GM23338 (cell line): ENCODE measurements around the gene PTPRN2. TPM values are rescaled to one million over a fixed set of nuclear protein-coding genes. Genes with fewer than 3 reads are reported as not detected.

Experiments
- ATAC-seq: fragments of 200-7000 bp; cut with Tn5 transposase; 3 replicates; pipeline ENCODE4 v1.9.1; 2020
- DNase-seq: peaks from one replicate; pipeline ENCODE4 v3.0.0-alpha.2; 2015; ENCODE audit warnings: low spot score
- H2AFZ ChIP-seq: fragments of 200-600 bp; sonication (generic); 2 replicates; pipeline ENCODE4 v1.8.0; 2016; ENCODE audit warnings: antibody characterized with exemption, mild to moderate bottlenecking, moderate library complexity
- H3F3A ChIP-seq: fragments of 200-600 bp; sonication (generic); replicated peaks from 2 replicates; pipeline ENCODE4 v1.8.0; 2017; ENCODE audit warnings: antibody characterized with exemption, mixed run types, low read depth
- H3K27ac ChIP-seq: fragments of 200-600 bp; sonication (generic); 2 replicates; pipeline ENCODE4 v1.6.1; 2016; ENCODE audit warnings: low read depth
- H3K27me3 ChIP-seq: fragments of 200-600 bp; sonication (generic); 2 replicates; pipeline ENCODE4 v1.8.0; 2016; ENCODE audit warnings: mild to moderate bottlenecking, mixed run types, moderate library complexity; ENCODE audit not compliant: insufficient read depth
- H3K36me3 ChIP-seq: fragments of 200-600 bp; sonication (generic); 2 replicates; pipeline ENCODE4 v1.8.0; 2016; ENCODE audit warnings: mild to moderate bottlenecking; ENCODE audit not compliant: insufficient read depth
- H3K4me1 ChIP-seq: fragments of 200-600 bp; sonication (generic); 2 replicates; pipeline ENCODE4 v1.8.0; 2016; ENCODE audit warnings: mild to moderate bottlenecking, moderate library complexity; ENCODE audit not compliant: insufficient read depth
- H3K4me2 ChIP-seq: fragments of 200-600 bp; sonication (generic); 2 replicates; pipeline ENCODE4 v1.7.1; 2017; ENCODE audit warnings: mixed run types
- H3K4me3 ChIP-seq: fragments of 200-600 bp; sonication (generic); 2 replicates; pipeline ENCODE4 v1.6.1; 2016; ENCODE audit warnings: mixed run types
- H3K79me2 ChIP-seq: fragments of 200-600 bp; sonication (generic); replicated peaks from 2 replicates; pipeline ENCODE4 v1.8.0; 2017; ENCODE audit warnings: mild to moderate bottlenecking; ENCODE audit not compliant: insufficient read depth
- H3K9me2 ChIP-seq: fragments of 200-600 bp; sonication (generic); 2 replicates; pipeline ENCODE4 v1.8.0; 2017; ENCODE audit not compliant: insufficient read depth
- H4K20me1 ChIP-seq: fragments of 200-600 bp; sonication (generic); replicated peaks from 2 replicates; pipeline ENCODE4 v1.8.0; 2017; ENCODE audit warnings: mild to moderate bottlenecking; ENCODE audit not compliant: insufficient read depth
- H3K27ac Mint-ChIP-seq: 2 replicates; pipeline ENCODE4 v1.8.0; 2020; ENCODE audit warnings: inconsistent platforms, mild to moderate bottlenecking, moderate library complexity, mixed read lengths
- H3K27me3 Mint-ChIP-seq: 3 replicates; pipeline ENCODE4 v1.8.0; 2022; ENCODE audit warnings: low read depth, mild to moderate bottlenecking, moderate library complexity, mixed read lengths, inconsistent platforms; ENCODE audit not compliant: insufficient read depth, poor library complexity
- H3K36me3 Mint-ChIP-seq: 3 replicates; pipeline ENCODE4 v1.8.0; 2021; ENCODE audit warnings: low read depth, mild to moderate bottlenecking, inconsistent platforms, moderate library complexity, mixed read lengths
- H3K4me1 Mint-ChIP-seq: 3 replicates; pipeline ENCODE4 v1.8.0; 2020; ENCODE audit warnings: mild to moderate bottlenecking, inconsistent platforms, mixed read lengths
- H3K4me3 Mint-ChIP-seq: 3 replicates; pipeline ENCODE4 v1.8.0; 2021; ENCODE audit warnings: moderate library complexity, mild to moderate bottlenecking, inconsistent platforms, mixed read lengths
- H3K9me3 Mint-ChIP-seq: 3 replicates; pipeline ENCODE4 v1.8.0; 2020; ENCODE audit warnings: moderate library complexity, mild to moderate bottlenecking, inconsistent platforms, mixed read lengths
- CREB1 ChIP-seq: fragments of 250-450 bp; sonication (Bioruptor Pico); IDR thresholded peaks from 2 replicates; pipeline ENCODE4 v1.5.0; 2020; ENCODE audit warnings: low read depth, mild to moderate bottlenecking, moderate library complexity
- EZH2 ChIP-seq: fragments of 200-600 bp; sonication (generic); IDR thresholded peaks from one replicate; pipeline ENCODE4 v1.8.0; 2017; ENCODE audit warnings: antibody characterized with exemption, mild to moderate bottlenecking, low read depth; ENCODE audit not compliant: unreplicated experiment
- EZH2phosphoT487 ChIP-seq: fragments of 200-600 bp; sonication (generic); IDR thresholded peaks from one replicate; pipeline ENCODE4 v1.8.1; 2018; ENCODE audit warnings: antibody characterized with exemption; ENCODE audit not compliant: unreplicated experiment
- JUNB ChIP-seq: IDR thresholded peaks from one replicate; pipeline ENCODE4 v1.6.1; 2016; ENCODE audit warnings: antibody characterized with exemption; ENCODE audit not compliant: unreplicated experiment
- NANOG ChIP-seq: IDR thresholded peaks from 2 replicates; pipeline ENCODE4 v1.6.1; 2016; ENCODE audit warnings: antibody characterized with exemption, borderline replicate concordance
- POLR2AphosphoS5 ChIP-seq: IDR thresholded peaks from 2 replicates; pipeline ENCODE4 v1.6.1; 2016; ENCODE audit warnings: antibody characterized with exemption, low read depth
- STAT1 ChIP-seq: IDR thresholded peaks from one replicate; pipeline ENCODE4 v1.6.1; 2016; ENCODE audit warnings: antibody characterized with exemption; ENCODE audit not compliant: unreplicated experiment
- ZNF114 ChIP-seq: fragments of 250-450 bp; sonication (Bioruptor Pico); IDR thresholded peaks from 2 replicates; pipeline ENCODE4 v1.5.0; 2020; ENCODE audit warnings: mild to moderate bottlenecking, moderate library complexity
- ZNF331 ChIP-seq: fragments of 250-450 bp; sonication (Bioruptor Pico); IDR thresholded peaks from 2 replicates; pipeline ENCODE4 v1.5.0; 2020; ENCODE audit warnings: low read depth, mild to moderate bottlenecking, moderate library complexity
- polyA plus RNA-seq: library from polyadenylated mRNA; unstranded; fragments of >200 nt; fragmentation: Nextera tagmentation; extraction: Ambion mirVana; gene quantifications from 2 replicates; pipeline ENCODE4 v1.2.1, GENCODE V29; 2016
- total RNA-seq: library from RNA; depleted of rRNA; stranded (reverse); fragments of >200 nt; shearing (Covaris generic); gene quantifications from 2 replicates; pipeline ENCODE4 v1.2.3, GENCODE V29; 2014
- TF ChIP-seq, protein P1 (sequence below): IDR thresholded peaks from one replicate; pipeline ENCODE4 v1.6.1; 2018; ENCODE audit warnings: antibody characterized with exemption; ENCODE audit not compliant: unreplicated experiment
- TF ChIP-seq, protein P2 (sequence below): fragments of 250-450 bp; sonication (Bioruptor Pico); IDR thresholded peaks from 2 replicates; pipeline ENCODE4 v1.5.0; 2020; ENCODE audit warnings: mild to moderate bottlenecking, moderate library complexity
- TF ChIP-seq, protein P3 (sequence below): IDR thresholded peaks from 2 replicates; pipeline ENCODE4 v1.6.1; 2016; ENCODE audit warnings: antibody characterized with exemption
- TF ChIP-seq, protein P4 (sequence below), 2 experiments: fragments of 200-600 bp in 1 of 2; sonication (generic) in 1 of 2; conservative IDR thresholded peaks; 2 replicates each; pipeline versions ENCODE4 v1.5.1 to v1.6.1; 2016 to 2017; ENCODE audit warnings: antibody characterized with exemption in 2 of 2, low read depth in 2 of 2, mild to moderate bottlenecking in 2 of 2, moderate library complexity in 1 of 2

Gene PTPRN2
- total and polyA plus RNA-seq, 2 experiments from 2014 or later = 0.87 to 4.0 TPM

DNA sequence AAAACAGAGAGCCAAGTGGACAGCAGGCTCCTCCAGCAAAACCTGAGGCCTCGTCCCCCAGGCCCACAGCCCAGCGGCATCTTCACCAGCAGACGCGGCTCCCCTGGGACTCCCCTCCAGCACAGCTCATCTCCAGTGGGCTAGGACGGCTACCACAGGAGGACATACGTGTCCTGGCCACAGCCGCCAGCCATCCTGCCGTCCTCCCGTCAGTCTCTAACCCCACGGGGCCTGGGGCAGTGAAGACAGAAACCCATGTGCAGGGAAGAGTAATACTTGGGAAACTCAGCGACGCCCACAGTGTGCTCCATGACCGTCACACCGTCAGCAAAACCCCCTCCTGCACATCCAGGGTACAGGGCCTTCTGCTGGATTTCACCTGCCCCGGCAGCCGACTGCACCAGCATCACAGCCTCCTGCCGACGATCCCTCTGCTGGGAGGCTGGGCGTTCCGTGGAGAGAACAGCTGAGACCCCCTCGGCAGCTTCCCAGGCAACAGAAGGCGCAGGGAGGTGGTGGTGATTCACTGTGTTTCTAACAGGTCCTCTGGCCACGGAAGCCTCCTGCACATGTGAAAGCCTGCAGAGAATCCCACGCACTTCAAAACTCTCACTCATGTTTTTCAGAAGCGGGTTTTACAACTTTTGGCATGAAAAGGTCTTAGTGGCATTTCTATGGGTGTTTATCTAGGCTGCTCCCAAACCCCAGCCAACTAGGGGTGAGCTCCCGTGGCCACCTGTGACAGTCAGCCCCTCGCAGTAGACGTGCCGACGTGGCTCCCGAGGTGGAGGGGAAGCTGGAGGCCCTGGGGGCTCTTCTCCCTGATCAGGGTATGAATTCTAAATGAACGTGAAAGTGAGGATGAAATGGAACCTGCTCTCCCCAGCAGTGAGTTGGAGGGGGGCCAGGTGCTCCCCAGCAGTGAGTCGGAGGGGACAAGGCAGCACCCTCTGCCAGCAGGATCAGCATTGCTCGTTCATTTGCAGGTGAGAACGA is 513.5 kb downstream of the PTPRN2 start:
- TF ChIP-seq STAT1 (no peak), POLR2AphosphoS5 (no peak), CREB1 (CRISPR knock-in tag) (no peak), EZH2 (no peak), ZNF114 (CRISPR knock-in tag) (no peak), ZNF331 (CRISPR knock-in tag) (no peak), JUNB (no peak), NANOG (no peak), EZH2phosphoT487 (no peak)
- TF ChIP-seq, protein P1, sequence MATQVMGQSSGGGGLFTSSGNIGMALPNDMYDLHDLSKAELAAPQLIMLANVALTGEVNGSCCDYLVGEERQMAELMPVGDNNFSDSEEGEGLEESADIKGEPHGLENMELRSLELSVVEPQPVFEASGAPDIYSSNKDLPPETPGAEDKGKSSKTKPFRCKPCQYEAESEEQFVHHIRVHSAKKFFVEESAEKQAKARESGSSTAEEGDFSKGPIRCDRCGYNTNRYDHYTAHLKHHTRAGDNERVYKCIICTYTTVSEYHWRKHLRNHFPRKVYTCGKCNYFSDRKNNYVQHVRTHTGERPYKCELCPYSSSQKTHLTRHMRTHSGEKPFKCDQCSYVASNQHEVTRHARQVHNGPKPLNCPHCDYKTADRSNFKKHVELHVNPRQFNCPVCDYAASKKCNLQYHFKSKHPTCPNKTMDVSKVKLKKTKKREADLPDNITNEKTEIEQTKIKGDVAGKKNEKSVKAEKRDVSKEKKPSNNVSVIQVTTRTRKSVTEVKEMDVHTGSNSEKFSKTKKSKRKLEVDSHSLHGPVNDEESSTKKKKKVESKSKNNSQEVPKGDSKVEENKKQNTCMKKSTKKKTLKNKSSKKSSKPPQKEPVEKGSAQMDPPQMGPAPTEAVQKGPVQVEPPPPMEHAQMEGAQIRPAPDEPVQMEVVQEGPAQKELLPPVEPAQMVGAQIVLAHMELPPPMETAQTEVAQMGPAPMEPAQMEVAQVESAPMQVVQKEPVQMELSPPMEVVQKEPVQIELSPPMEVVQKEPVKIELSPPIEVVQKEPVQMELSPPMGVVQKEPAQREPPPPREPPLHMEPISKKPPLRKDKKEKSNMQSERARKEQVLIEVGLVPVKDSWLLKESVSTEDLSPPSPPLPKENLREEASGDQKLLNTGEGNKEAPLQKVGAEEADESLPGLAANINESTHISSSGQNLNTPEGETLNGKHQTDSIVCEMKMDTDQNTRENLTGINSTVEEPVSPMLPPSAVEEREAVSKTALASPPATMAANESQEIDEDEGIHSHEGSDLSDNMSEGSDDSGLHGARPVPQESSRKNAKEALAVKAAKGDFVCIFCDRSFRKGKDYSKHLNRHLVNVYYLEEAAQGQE = no peak
- TF ChIP-seq, protein P2, sequence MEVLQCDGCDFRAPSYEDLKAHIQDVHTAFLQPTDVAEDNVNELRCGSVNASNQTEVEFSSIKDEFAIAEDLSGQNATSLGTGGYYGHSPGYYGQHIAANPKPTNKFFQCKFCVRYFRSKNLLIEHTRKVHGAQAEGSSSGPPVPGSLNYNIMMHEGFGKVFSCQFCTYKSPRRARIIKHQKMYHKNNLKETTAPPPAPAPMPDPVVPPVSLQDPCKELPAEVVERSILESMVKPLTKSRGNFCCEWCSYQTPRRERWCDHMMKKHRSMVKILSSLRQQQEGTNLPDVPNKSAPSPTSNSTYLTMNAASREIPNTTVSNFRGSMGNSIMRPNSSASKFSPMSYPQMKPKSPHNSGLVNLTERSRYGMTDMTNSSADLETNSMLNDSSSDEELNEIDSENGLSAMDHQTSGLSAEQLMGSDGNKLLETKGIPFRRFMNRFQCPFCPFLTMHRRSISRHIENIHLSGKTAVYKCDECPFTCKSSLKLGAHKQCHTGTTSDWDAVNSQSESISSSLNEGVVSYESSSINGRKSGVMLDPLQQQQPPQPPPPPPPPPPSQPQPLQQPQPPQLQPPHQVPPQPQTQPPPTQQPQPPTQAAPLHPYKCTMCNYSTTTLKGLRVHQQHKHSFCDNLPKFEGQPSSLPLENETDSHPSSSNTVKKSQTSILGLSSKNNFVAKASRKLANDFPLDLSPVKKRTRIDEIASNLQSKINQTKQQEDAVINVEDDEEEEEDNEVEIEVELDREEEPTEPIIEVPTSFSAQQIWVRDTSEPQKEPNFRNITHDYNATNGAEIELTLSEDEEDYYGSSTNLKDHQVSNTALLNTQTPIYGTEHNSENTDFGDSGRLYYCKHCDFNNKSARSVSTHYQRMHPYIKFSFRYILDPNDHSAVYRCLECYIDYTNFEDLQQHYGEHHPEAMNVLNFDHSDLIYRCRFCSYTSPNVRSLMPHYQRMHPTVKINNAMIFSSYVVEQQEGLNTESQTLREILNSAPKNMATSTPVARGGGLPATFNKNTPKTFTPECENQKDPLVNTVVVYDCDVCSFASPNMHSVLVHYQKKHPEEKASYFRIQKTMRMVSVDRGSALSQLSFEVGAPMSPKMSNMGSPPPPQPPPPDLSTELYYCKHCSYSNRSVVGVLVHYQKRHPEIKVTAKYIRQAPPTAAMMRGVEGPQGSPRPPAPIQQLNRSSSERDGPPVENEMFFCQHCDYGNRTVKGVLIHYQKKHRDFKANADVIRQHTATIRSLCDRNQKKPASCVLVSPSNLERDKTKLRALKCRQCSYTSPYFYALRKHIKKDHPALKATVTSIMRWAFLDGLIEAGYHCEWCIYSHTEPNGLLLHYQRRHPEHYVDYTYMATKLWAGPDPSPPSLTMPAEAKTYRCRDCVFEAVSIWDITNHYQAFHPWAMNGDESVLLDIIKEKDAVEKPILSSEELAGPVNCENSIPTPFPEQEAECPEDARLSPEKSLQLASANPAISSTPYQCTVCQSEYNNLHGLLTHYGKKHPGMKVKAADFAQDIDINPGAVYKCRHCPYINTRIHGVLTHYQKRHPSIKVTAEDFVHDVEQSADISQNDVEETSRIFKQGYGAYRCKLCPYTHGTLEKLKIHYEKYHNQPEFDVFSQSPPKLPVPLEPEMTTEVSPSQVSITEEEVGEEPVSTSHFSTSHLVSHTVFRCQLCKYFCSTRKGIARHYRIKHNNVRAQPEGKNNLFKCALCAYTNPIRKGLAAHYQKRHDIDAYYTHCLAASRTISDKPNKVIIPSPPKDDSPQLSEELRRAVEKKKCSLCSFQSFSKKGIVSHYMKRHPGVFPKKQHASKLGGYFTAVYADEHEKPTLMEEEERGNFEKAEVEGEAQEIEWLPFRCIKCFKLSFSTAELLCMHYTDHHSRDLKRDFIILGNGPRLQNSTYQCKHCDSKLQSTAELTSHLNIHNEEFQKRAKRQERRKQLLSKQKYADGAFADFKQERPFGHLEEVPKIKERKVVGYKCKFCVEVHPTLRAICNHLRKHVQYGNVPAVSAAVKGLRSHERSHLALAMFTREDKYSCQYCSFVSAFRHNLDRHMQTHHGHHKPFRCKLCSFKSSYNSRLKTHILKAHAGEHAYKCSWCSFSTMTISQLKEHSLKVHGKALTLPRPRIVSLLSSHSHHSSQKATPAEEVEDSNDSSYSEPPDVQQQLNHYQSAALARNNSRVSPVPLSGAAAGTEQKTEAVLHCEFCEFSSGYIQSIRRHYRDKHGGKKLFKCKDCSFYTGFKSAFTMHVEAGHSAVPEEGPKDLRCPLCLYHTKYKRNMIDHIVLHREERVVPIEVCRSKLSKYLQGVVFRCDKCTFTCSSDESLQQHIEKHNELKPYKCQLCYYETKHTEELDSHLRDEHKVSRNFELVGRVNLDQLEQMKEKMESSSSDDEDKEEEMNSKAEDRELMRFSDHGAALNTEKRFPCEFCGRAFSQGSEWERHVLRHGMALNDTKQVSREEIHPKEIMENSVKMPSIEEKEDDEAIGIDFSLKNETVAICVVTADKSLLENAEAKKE (CRISPR knock-in tag) = no peak
- TF ChIP-seq, protein P3, sequence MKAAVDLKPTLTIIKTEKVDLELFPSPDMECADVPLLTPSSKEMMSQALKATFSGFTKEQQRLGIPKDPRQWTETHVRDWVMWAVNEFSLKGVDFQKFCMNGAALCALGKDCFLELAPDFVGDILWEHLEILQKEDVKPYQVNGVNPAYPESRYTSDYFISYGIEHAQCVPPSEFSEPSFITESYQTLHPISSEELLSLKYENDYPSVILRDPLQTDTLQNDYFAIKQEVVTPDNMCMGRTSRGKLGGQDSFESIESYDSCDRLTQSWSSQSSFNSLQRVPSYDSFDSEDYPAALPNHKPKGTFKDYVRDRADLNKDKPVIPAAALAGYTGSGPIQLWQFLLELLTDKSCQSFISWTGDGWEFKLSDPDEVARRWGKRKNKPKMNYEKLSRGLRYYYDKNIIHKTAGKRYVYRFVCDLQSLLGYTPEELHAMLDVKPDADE = no peak
- TF ChIP-seq, protein P4, sequence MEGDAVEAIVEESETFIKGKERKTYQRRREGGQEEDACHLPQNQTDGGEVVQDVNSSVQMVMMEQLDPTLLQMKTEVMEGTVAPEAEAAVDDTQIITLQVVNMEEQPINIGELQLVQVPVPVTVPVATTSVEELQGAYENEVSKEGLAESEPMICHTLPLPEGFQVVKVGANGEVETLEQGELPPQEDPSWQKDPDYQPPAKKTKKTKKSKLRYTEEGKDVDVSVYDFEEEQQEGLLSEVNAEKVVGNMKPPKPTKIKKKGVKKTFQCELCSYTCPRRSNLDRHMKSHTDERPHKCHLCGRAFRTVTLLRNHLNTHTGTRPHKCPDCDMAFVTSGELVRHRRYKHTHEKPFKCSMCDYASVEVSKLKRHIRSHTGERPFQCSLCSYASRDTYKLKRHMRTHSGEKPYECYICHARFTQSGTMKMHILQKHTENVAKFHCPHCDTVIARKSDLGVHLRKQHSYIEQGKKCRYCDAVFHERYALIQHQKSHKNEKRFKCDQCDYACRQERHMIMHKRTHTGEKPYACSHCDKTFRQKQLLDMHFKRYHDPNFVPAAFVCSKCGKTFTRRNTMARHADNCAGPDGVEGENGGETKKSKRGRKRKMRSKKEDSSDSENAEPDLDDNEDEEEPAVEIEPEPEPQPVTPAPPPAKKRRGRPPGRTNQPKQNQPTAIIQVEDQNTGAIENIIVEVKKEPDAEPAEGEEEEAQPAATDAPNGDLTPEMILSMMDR (conservative IDR thresholded peaks at IDR 0.05; ENCODE audit: low read depth in 2 of 2) = no peak
- no peak overlapping the region for H3K4me3 Mint-ChIP-seq
- DNase-seq (no peak), ATAC-seq (no peak)
- H2AFZ ChIP-seq = no peak overlapping the region
- peaks cover 61% of the 10 kb centered on the region for H3K36me3 Mint-ChIP-seq
- H3K27ac Mint-ChIP-seq = no peak overlapping the region
- H3K27me3 Mint-ChIP-seq = peaks cover 12% of the 10 kb centered on the region
- no peaks in the 10 kb centered on the region for H3K9me2 ChIP-seq
- no peaks in the 10 kb centered on the region for H3K79me2 ChIP-seq
- no peaks in the 10 kb centered on the region for H3K4me1 Mint-ChIP-seq
- H3K27ac ChIP-seq = no peak overlapping the region
- H3K4me1 ChIP-seq = no peaks in the 10 kb centered on the region
- H3K36me3 ChIP-seq = no peaks in the 10 kb centered on the region
- H3K4me3 ChIP-seq = no peak overlapping the region
- no peak overlapping the region for H3K4me2 ChIP-seq
- H4K20me1 ChIP-seq = no peaks in the 10 kb centered on the region
- no peaks in the 10 kb centered on the region for H3F3A ChIP-seq
- H3K9me3 Mint-ChIP-seq = peaks cover 97% of the 10 kb centered on the region
- no peaks in the 10 kb centered on the region for H3K27me3 ChIP-seq
